ENCODE results near the gene RFTN1. TPM values are rescaled to one million over a fixed set of nuclear protein-coding genes. Genes with fewer than 3 reads are reported as not detected.
A peak's percentile ranks its signal among the peaks of the same experiment; 100 is the strongest.

The RFTN1 gene
- total RNA-seq, 1 donor from 2014 or later = 24.4 TPM

GRCh38 chr3:16378920-16379319 lies 134.6 kb downstream of the RFTN1 start:
- DNase-seq (ENCODE audit: low spot score) = no peak

- no peak for DNase-seq (ENCODE audit: low spot score)
Observed at GRCh38 chr3:16378415-16378814, 135.1 kb downstream of the RFTN1 start.

GRCh38 chr3:16377847-16378302 lies 135.6 kb downstream of the RFTN1 start:
- no peak for DNase-seq (ENCODE audit: low spot score)

- DNase-seq (ENCODE audit: low spot score) = no peak
Observed at GRCh38 chr3:16377196-16377595, 136.3 kb downstream of the RFTN1 start.

- no peak for DNase-seq (ENCODE audit: low spot score)
Observed at GRCh38 chr3:16375891-16376290, 137.6 kb downstream of the RFTN1 start.

- no peak for DNase-seq (ENCODE audit: low spot score)
Observed at GRCh38 chr3:16374935-16375245, 138.6 kb downstream of the RFTN1 start.

GRCh38 chr3:16374047-16374934 lies 139.2 kb downstream of the RFTN1 start:
- peak; percentile 53 for DNase-seq (ENCODE audit: low spot score)

GRCh38 chr3:16373341-16373946 lies 140.1 kb downstream of the RFTN1 start:
- no peak for DNase-seq (ENCODE audit: low spot score)

GRCh38 chr3:16372362-16373292 lies 140.9 kb downstream of the RFTN1 start:
- no peak for DNase-seq (ENCODE audit: low spot score)

- no peak for DNase-seq (ENCODE audit: low spot score)
Observed at GRCh38 chr3:16370872-16371740, 142.4 kb downstream of the RFTN1 start.

GRCh38 chr3:16370503-16370871 lies 143.0 kb downstream of the RFTN1 start:
- no peak for DNase-seq (ENCODE audit: low spot score)

GRCh38 chr3:16369885-16370284 lies 143.6 kb downstream of the RFTN1 start:
- no peak for DNase-seq (ENCODE audit: low spot score)

- DNase-seq (ENCODE audit: low spot score) = no peak
Observed at GRCh38 chr3:16369276-16369675, 144.2 kb downstream of the RFTN1 start.

GRCh38 chr3:16366581-16366980 lies 146.9 kb downstream of the RFTN1 start:
- DNase-seq (ENCODE audit: low spot score) = no peak

- no peak for DNase-seq (ENCODE audit: low spot score)
Observed at GRCh38 chr3:16365491-16366128, 147.9 kb downstream of the RFTN1 start.

GRCh38 chr3:16364963-16365362 lies 148.5 kb downstream of the RFTN1 start:
- DNase-seq (ENCODE audit: low spot score) = no peak

GRCh38 chr3:16364323-16364722 lies 149.2 kb downstream of the RFTN1 start:
- no peak for DNase-seq (ENCODE audit: low spot score)

- DNase-seq (ENCODE audit: low spot score) = no peak
Observed at GRCh38 chr3:16363636-16364035, 149.9 kb downstream of the RFTN1 start.

- DNase-seq (ENCODE audit: low spot score) = no peak
Observed at GRCh38 chr3:16362770-16363169, 150.7 kb downstream of the RFTN1 start.

- no peak for DNase-seq (ENCODE audit: low spot score)
Observed at GRCh38 chr3:16361087-16361486, 152.4 kb downstream of the RFTN1 start.

- no peak for DNase-seq (ENCODE audit: low spot score)
Observed at GRCh38 chr3:16359331-16359730, 154.2 kb downstream of the RFTN1 start.

Data from ureter (tissue), 1 donor.